Inflammatory macrophage treated with lipopolysaccharide for 1 hour (primary cell): ENCODE data around the gene SSBP2.
A peak's percentile ranks its signal among the peaks of the same experiment; 100 is the strongest.

Source experiments
- DNase-seq, 2 donors: peaks; one replicate each; pipeline ENCODE4 v3.0.0-alpha.2; 2020 to 2022

The SSBP2 gene

DNA sequence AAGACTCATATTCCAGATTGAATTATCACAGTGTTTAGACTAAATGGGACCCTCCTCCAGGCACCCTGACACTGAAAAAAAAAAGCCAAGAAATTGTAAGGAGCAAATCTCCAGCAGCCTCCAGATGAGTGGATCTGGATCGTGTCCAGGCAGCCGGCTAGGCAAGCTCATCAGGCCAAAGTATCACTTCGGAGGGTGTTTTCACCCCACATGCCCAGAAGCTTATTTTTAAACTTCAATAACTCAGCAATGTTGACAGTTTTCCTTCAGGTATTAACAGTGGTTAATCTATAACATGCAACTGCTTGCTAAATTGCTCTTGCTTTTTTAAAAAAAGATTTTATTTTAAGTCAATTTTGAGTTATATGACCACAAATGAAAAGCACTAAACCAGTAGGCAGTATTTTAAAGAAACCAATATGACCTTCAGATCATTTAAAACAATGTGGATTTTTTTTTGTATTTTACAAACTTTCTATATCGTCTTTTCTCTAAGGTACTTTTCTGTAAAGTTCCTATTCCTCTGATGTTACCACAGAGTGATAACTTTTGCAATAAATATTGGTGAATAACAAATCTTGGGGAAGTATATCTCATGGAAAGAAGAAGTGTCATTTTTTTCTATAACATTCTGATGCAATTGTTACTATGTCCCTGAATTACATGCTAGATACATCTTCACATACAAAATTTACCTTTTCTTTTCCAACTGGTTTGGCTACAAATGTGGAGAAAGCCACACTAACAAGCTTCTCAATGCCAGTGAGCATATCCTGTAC, 387.6 kb downstream of the SSBP2 start:
- DNase-seq: peak; percentile 72 to 88
